Left kidney (tissue), 2 donors: ENCODE measurements around the gene ADAD2. TPM values are rescaled to one million over a fixed set of nuclear protein-coding genes. Genes with fewer than 3 reads are reported as not detected.
"Not testable (repeated sequence)": the region's sequence is repeated elsewhere in the genome, so short reads cannot be mapped to it uniquely, and the experiment has no call there.

Source experiments
- DNase-seq: peaks from one replicate; pipeline ENCODE4 v3.0.0-alpha.2; 2013
- polyA plus RNA-seq: library from polyadenylated mRNA; unstranded; fragments of 120-200 nt; gene quantifications from one replicate; pipeline ENCODE4 v1.2.1, GENCODE V29; 2013; ENCODE audit not compliant: insufficient read length

ADAD2 gene
- polyA plus RNA-seq, 1 donor: not detected

DNA sequence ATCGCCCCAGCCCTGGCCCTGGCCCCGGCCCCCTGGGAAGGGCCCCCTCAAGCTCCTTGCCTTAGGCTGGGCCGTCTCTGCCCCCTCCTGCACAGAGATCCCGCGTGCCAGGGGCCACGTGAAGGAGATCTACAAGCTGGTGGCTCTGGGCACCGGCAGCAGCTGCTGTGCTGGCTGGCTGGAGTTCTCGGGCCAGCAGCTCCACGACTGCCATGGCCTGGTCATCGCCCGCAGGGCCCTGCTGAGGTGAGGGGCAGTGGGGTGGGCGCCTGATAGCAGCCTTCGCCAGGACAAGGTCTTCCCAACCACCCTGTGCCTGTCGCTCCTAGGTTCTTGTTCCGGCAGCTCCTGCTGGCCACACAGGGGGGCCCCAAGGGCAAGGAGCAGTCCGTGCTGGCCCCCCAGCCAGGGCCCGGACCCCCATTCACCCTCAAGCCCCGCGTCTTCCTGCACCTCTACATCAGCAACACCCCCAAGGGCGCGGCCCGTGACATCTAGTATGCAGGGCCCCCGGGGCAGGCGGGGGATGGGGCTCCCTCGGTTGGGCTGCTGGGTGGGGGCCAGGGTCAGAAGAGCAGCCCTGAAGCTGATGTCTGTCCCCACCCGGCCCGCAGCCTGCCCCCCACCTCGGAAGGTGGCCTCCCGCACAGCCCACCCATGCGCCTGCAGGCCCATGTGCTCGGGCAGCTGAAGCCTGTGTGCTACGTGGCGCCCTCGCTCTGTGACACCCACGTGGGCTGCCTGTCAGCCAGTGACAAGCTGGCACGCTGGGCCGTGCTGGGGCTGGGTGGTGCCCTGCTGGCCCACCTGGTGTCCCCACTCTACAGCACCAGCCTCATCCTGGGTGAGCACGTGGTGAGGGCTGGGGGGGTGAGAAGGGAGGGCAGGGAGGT lies 4.5 kb downstream of the ADAD2 start:
- DNase-seq: no peak

DNA sequence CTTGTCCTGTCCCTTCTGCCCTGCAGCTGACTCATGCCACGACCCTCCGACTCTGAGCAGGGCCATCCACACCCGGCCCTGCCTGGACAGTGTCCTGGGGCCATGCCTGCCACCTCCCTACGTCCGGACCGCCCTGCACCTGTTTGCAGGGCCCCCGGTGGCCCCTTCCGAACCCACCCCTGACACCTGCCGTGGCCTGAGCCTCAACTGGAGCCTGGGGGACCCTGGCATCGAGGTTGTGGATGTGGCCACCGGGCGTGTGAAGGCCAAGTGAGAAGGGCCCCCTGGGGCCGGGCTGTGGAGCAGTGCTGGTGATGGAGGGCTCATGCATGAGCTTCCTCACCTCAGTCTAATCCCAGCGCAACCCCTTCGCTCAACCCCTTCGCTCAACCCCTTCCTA lies 5.1 kb downstream of the ADAD2 start:
- DNase-seq: no peak

DNA sequence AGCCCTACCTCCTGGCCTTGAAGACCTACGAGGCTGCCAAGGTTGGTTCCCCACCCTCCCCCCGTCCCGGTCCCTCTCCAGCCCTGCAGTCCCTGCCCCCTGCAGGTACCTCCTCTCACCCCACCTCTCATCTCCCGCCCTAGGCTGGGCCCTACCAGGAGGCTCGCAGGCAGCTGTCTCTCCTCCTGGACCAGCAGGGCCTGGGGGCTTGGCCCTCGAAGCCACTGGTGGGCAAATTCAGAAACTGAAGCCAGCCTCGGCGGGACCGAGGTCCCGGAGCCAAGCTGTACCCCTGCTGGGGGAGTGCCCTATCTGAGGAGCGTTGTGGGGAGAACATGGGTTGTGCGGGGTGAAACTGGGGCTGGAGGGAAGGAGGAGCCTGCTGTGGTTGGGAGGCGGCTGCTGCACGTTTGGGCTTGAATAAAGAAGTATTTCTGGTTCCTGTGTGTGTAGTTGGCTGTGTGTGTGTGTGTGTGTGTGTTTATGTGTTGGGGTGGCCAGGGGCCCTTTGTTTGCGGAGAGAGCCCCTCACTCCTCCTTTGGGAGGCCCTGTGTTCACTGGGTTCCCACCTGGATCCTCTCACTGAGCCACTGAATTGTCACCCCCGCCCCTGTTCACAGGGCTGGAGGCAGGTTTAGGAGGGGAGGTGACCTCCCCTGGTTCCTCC lies 5.9 kb downstream of the ADAD2 start:
- DNase-seq: no peak

DNA sequence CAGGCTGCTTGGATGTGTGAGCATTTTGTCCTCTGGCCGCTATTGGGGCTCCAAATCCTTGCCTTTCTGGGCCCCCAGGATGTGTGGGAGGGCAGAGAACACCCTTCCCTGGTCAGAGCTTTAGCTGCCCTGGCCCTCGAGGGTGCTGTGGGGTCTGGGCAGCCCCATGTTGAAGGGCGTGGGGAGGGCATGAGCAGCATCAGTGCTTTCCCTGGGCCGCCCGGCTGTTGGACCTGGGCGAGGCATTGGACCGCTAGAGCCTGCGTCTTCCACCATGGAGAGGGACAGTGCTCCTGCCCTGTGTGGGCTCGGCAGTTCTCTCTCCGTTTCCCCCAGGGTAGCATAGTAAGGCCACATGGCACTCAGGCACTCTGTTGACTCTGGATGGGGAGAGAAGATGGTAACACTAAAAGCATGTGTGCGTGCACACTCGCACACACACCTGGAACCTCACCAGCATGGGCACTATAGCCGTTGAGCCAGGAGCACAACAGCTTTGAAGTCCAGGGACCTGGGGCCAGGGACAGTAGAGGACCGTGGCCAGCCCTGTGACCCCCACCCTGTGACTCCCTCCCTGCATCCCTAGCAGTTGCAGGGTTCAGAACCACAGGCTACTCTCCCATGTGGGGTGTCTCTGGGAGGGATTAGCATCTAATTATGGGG lies 6.6 kb downstream of the ADAD2 start:
- DNase-seq: no peak

DNA sequence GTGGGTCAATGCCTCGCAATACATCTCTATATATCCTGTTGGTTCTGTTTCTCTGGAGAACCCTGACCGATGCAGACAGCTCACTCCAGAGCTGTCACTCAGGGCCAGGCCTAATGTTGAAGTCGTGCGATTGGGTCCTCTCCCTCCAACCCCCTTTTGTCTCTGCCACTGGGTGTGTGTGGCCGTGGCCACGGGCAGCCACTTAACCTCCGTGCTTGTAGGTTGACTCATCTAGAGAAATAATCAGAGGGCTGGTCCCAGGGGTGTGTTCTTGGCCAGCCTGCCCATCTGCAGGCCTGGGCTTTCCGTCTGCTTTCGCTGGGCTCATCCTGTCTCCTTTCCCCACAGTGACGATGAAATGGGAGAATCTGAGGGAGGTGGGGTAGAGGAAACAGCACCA lies 7.4 kb downstream of the ADAD2 start:
- no peak for DNase-seq

DNA sequence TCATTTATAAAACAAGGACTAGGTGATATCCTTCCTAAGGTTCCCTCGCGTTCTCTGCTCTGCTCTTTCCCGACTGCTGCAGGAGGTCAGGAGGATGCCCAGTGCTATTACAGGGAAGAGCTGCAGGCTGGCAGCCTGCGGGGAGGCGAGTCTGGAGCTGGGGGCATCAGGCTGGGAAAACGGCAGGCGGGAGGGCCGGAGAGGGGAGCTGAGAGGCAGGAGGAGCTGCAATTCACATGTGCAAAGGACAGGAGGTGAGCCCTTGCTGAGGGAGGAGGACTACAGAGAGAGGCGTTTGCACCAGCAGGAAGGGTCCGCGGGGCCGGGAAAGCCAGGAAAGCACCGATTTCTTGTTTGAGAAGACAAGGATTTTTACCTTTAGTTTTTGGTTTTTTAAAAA lies 8.1 kb downstream of the ADAD2 start:
- DNase-seq: no peak

DNA sequence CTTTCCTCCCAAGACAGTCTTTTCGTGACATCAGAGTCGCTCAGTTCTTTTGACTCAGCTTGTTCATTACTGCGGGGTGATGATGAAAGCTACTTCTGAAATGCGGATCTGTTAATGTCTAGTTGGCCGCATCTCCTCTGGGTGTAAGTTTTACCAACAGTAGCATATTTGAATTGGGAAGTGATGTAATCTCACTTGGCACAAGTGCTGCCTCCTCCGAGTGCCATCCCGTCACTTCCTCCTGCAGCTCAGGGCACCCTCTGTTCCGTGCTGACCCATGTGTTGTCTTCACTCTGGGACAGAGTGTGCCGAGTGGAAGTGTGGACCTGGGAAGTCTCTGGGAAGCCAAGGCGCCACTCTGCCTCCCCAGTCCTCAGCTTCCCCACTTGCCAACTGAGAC lies 8.9 kb downstream of the ADAD2 start:
- no peak for DNase-seq

DNA sequence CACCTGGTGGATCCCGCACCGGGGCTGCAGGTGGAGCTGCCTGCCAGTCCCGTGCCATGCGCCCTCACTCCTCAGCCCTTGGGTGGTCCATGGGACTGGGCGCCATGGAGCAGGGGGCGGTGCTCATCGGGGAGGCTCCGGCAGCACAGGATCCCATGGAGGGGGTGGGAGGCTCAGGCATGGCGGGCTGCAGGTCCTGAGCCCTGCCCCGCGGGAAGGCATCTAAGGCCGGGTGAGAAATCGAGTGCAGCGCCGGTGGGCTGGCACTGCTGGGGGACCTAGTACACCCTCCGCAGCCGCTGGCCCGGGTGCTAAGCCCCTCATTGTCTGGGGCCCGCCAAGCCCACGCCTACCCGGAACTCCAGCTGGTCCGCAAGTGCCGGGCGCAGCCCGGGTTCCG lies 13.6 kb downstream of the ADAD2 start:
- DNase-seq: not testable (repeated sequence)

DNA sequence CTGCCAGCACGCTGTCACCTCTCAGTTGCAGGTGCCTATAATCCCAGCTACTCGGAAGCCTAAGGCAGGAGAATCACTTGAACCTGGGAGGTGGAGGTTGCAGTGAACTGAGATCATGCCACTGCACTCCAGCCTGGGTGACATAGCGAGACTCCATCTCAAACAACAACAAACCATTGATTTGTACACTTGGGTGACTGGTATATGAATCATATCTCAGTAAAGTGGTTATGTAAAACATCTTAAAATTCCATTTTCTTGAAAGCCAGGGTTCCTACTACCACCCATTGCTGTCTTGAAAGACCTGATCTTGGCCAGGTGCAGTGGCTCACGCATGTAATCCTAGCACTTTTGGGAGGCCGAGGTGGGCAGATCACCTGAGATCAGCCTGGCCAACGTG lies 14.2 kb downstream of the ADAD2 start:
- DNase-seq: not testable (repeated sequence)

DNA sequence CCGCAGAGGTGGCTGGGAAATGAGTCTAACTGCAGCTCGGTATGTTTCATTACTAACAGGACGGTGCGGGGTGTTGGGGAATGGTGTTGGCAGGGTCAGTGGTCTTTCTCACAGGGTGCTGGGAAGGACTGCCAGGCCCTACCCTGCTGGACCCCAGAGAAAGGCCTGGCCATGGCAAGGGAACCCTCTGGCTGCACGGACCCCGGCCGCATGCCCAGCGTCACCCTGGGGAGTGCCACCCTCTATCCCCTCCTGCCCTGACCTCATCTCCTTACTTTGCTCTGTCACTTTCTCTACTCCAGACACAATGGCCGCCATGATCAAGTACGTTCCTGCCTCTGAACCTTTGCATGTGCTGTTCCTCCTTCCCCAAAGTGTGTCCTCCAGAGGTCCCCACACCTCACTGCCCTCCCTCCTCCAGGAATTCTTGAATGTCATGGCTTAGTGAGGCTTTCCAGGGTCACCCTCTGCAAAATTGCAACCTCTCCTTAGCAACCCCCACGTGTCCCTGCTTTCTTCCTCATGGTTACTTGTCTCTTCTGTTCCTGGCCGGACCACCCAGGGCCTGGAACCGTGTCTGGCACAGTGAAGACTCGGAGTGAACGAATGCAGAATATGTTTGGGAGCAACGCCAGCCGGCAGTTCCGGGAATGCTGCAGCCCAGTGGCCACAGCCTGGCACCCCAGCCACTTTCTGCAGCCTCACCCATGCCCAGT lies 15.2 kb downstream of the ADAD2 start:
- DNase-seq: no peak

DNA sequence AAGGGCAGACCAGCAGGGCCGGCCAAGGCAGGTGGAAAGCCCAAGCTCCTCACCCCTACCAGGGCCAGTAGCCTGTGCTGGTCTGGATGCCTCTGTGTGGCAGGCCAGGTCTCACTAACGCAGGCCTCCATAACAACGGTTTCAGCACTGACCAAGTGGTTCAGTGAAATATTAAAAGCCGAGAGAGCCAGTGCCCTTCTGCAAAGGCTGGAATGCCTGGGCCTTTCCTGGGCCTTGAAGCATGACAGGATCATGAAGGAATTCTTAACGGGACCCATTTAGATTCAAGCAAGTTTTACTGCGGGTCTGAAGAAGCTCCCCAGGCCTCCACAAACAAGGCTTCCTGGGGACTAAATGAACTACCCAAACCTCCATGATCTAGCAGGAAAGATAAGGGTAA lies 16.3 kb downstream of the ADAD2 start:
- DNase-seq: peak; percentile 32

DNA sequence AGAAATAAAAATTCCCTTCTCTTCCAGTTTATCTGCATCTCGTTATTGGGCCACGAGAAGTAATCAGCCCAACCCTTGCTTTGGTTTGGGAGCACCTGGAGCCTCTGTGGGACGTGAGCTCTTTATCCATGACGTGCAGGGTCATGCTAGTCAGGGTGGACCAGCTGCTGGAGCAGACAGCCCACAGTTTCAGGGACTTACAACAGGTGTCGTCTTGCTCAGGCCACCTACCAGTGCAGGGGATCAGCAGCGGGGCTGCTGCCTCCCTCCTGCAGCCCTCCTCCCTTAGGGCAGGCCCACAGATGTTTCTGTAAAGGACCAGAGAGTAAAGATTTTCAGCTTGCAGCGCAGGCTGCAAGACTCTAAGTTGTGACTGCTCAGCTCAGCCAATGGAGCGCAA lies 16.9 kb downstream of the ADAD2 start:
- DNase-seq: no peak

DNA sequence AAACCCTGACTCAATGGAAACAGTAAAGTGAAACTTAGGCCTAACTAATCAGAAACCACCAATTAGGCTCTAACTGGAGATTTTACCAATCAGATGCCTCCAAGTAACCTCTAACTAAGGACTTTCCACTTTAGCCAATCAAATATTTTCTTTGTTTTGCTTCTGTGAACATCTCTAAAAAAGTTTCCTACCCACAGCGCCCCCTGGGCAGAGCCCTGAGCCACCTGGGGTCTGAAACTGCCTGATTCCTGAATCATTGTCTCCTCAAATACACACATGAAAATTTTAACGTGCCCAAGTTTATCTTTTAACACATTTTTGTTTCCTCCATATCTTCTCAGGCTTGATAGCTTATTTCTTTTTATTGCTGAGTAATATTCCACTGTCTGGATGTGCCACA lies 19.0 kb downstream of the ADAD2 start:
- DNase-seq: no peak

DNA sequence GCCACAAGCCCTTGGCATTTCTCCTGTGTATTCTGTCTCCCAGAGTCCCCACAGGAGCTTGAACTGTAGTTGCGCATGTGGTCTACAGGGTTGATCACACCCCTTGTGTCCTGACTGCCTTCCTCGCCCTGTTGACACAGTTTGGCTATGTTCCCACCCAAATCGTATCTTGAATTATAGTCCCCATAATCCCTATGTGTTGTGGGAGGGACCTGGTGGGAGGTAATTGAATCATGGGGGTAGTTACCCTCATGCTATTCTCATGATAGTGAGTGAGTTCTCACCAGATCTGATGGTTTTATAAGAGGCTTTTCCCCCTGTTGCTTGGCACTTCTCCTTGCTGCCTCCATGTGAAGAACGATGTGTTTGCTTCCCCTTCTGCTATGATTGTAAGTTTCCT lies 21.2 kb downstream of the ADAD2 start:
- no peak for DNase-seq

DNA sequence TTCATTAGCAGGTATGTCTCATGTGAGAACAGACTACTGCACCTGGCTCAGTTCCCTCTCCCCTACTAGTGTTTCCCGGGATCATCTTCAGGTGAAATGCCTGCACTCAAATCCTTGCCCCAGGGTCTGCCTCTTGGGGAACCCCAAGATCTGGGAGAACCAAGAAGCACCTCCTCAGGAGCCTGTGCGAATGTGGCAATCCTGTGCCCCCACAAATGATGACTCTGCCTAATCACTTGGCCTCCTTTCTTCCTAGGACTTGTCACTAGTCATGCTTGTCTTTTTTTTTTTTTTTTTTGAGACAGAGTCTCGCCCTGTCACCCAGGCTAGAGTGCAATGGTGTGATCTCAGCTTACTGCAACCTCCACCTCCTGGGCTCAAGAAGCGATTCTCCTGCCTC lies 21.7 kb downstream of the ADAD2 start:
- no peak for DNase-seq

DNA sequence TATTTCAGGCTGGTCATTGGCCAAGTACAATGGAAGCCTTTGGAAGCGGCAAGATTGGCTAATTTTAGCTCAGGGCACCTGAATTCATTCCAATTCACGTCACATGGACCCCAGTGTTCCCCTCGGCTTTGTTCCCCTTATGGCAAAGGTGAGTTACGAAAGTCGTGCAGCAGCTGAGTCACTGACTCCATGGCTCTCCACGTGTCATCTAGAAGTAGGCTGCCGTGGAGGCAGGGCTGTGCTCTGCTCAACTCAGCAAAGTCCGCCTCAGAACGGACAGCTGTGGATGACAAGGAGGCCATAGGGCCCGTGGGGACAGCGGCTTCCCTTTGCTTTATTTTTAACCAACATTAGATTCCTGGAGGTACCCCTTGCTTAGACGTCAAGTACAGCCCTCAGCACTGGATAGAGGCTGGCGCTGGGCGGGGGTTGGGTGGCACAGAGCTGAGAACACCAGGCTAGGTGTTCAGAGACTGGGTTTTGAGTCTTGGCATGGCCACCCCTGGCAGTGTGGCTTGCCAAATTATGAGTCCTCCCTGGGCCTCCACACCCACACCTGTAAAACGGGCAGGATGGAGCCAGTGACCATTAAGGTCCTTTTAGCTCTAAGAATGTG lies 23.6 kb downstream of the ADAD2 start:
- DNase-seq: no peak

DNA sequence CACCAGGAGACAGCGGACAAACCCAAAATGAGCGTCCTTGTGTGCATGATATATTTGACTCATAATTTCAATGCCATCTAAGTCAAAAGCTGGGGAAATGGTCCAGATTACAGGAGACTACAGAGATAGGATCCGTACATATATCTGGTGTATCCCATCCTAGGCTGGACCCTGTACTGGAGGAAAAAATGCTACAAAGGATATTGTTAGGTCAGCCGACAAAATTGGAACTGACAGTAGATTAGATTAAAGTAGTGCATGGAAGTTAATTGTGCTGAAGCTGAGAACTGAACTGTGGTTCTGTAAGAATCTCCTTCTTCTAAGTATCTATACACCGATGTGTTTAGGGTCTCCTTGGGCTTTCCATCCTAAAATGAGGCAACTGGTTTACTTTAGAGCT lies 24.6 kb downstream of the ADAD2 start:
- DNase-seq: no peak

DNA sequence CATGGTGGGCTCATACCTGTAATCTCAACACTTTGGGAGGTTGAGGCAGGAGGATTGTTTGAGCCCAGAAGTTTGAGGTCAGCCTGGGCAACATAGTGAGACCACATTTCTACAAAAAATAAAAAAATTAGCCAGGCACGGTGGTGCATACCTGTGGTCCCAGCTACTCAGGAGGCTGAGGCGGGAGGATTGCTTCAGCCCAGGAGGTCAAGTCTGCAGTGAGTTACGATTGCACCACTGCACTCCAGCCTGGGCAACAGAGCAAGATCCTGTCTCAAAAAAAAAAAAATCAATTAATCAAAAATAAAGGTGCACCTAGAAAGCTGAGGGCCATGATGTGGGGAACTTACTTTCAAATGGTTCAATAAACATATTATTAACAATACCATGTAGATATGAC lies 25.2 kb downstream of the ADAD2 start:
- DNase-seq: not testable (repeated sequence)

DNA sequence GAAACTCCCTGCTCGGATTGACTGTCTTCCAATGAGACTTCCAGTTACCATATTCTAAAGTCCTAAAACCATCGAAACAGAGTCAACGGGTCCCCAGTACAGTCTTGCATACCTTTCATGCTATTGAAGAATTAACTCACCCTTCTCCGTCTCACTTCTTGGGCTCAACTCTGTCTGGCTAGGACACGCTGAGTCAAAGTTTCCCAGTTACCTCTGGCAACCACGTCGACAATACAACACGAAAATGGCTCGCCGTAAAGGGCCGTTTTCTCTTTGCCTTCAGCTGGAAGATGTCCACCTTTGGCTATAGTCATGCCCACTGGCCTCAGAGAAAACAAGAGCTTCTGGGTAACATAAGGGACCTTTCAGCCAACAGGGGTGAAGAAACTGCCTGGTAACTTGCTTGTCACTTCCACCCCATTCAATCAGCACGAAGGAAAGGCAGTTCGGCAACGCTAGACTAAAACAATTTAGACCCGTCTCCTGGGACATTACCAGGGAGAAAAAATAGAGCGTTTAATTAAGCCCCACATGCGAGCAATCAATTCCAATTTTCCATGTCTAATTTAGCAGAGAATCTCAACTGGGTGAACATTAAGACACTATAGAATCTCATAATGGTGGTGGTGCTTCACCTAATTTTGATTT lies 27.3 kb downstream of the ADAD2 start:
- no peak for DNase-seq

DNA sequence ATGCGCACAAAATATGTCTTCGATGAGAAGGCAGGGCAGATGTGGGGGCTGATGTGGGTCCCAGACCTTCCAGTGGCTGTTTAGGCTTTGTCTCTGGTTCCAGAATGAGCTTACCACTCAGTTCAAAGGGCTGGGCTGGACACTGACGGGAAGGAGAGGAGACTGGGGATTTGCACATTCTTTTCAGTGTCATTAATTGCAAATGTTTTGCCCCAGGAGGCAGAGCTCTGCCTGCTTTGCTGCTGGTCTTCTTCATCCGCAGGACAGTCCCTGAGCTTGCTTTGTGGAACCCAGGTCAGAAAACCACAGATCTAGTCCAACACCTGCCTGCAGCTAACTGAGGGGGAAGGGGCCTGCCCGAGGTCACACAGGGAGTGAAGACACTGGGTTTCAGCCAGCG lies 28.0 kb downstream of the ADAD2 start:
- DNase-seq: no peak

DNA sequence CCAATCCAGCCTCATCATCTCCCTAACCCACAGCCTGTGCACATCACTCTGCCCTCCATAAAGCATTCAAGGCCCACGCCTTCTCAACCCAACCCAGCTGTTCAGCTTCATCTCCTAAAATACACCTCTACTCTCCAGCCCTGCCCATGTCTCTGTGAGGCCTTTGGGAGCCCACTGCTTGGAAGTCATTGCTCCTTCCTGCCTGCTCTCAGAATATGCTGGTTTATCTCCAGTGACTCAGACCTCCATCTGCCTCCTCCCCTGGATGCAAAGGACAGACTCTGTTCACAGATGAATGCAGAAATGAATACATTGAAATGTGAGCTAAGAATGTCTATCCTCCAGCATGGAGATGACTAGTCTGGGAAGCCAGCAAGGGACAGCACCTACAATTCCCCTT lies 29.9 kb downstream of the ADAD2 start:
- DNase-seq: no peak

DNA sequence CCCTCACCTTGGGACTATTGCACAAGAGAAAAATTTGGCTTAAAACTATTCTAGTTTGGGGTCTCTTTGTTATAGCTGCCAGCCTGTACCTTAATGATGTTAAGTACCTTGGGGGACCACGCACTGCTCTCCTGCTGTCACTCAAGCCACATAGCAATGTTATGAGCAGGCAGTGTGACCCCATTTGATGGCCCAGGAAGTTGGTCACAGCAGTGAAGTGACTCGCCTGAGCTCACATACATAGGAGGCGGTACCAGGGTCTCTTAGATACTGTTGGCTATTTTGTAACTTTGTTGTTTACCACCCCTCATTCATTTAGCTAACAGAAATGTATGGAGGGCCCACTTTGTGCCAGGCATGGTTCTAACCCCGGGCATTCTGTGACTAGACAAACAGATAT lies 32.5 kb downstream of the ADAD2 start:
- DNase-seq: no peak
